Measurements from ENCODE around the gene PTGES2. TPM values are rescaled to one million over a fixed set of nuclear protein-coding genes. Genes with fewer than 3 reads are reported as not detected.

Gene PTGES2
- total and polyA plus RNA-seq, 2 of the 13 experiments (the other 11 are each of a cell fraction or from before 2014, with no cell fraction given), result 63.7 to 79.8 TPM

- TF ChIP-seq NCOA1 (CRISPR knock-in tag; IDR thresholded peaks at IDR 0.05) (no peak; the same call in 1 of the 2 replicates), KDM3A (CRISPR knock-in tag; IDR thresholded peaks at IDR 0.05; ENCODE audit: low read depth) (no peak), ZNF724P (CRISPR knock-in tag; IDR thresholded peaks at IDR 0.05; ENCODE audit: borderline replicate concordance) (no peak), TSC22D2 (CRISPR knock-in tag; IDR thresholded peaks at IDR 0.05; ENCODE audit: borderline replicate concordance) (no peak), HOMEZ (CRISPR knock-in tag; IDR thresholded peaks at IDR 0.05; ENCODE audit: low read depth) (no peak), SNAPC4 (CRISPR knock-in tag; IDR thresholded peaks at IDR 0.05) (no peak), CAMTA2 (CRISPR knock-in tag; IDR thresholded peaks at IDR 0.05; ENCODE audit: borderline replicate concordance) (0 out of 2 replicates have a peak, but pooled peaks have one; percentile 81), CHD4 (IDR thresholded peaks at IDR 0.05; ENCODE audit: borderline replicate concordance, low read length) (no peak), ZFP37 (CRISPR knock-in tag; IDR thresholded peaks at IDR 0.05; ENCODE audit: borderline replicate concordance) (no peak), CSRNP2 (CRISPR knock-in tag; conservative IDR thresholded peaks at IDR 0.05; ENCODE audit: low read depth) (no peak), ZNF329 (CRISPR knock-in tag; IDR thresholded peaks at IDR 0.05; ENCODE audit: low read depth) (0 out of 2 replicates have a peak, but pooled peaks have one; percentile 60), SAP130 (CRISPR knock-in tag; IDR thresholded peaks at IDR 0.05; ENCODE audit: low read depth) (no peak), SNAPC2 (CRISPR knock-in tag; IDR thresholded peaks at IDR 0.05) (no peak), PHF8 (CRISPR knock-in tag; IDR thresholded peaks at IDR 0.05) (no peak), ZNF792 (CRISPR knock-in tag; IDR thresholded peaks at IDR 0.05) (no peak)
- TF ChIP-seq, protein P1, sequence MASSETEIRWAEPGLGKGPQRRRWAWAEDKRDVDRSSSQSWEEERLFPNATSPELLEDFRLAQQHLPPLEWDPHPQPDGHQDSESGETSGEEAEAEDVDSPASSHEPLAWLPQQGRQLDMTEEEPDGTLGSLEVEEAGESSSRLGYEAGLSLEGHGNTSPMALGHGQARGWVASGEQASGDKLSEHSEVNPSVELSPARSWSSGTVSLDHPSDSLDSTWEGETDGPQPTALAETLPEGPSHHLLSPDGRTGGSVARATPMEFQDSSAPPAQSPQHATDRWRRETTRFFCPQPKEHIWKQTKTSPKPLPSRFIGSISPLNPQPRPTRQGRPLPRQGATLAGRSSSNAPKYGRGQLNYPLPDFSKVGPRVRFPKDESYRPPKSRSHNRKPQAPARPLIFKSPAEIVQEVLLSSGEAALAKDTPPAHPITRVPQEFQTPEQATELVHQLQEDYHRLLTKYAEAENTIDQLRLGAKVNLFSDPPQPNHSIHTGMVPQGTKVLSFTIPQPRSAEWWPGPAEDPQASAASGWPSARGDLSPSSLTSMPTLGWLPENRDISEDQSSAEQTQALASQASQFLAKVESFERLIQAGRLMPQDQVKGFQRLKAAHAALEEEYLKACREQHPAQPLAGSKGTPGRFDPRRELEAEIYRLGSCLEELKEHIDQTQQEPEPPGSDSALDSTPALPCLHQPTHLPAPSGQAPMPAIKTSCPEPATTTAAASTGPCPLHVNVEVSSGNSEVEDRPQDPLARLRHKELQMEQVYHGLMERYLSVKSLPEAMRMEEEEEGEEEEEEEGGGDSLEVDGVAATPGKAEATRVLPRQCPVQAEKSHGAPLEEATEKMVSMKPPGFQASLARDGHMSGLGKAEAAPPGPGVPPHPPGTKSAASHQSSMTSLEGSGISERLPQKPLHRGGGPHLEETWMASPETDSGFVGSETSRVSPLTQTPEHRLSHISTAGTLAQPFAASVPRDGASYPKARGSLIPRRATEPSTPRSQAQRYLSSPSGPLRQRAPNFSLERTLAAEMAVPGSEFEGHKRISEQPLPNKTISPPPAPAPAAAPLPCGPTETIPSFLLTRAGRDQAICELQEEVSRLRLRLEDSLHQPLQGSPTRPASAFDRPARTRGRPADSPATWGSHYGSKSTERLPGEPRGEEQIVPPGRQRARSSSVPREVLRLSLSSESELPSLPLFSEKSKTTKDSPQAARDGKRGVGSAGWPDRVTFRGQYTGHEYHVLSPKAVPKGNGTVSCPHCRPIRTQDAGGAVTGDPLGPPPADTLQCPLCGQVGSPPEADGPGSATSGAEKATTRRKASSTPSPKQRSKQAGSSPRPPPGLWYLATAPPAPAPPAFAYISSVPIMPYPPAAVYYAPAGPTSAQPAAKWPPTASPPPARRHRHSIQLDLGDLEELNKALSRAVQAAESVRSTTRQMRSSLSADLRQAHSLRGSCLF (CRISPR knock-in tag; IDR thresholded peaks at IDR 0.05; ENCODE audit: borderline replicate concordance), result no peak
Observed at GRCh38 chr9:128114326-128115186, 13.0 kb downstream of the PTGES2 start (continued).
